Transverse colon (tissue), 4 donors: ENCODE measurements around the gene HHEX. TPM values are rescaled to one million over a fixed set of nuclear protein-coding genes. Genes with fewer than 3 reads are reported as not detected.

ENCODE experiments used
- DNase-seq: peaks from one replicate; pipeline ENCODE4 v3.0.0-alpha.2; 2019
- H3K27ac ChIP-seq, 4 donors: fragments of 200-600 bp; sonication (generic); 2 replicates each; pipeline ENCODE4 v1.5.1; 2016 to 2018; ENCODE audit warnings: inconsistent platforms in 4 of 4
- H3K27me3 ChIP-seq: fragments of 200-600 bp; sonication (generic); 2 replicates; pipeline ENCODE4 v1.5.1; 2017; ENCODE audit warnings: inconsistent platforms
- H3K36me3 ChIP-seq, 4 donors: fragments of 200-600 bp; sonication (generic); 2 replicates each; pipeline ENCODE4 v1.5.1; 2017 to 2019; ENCODE audit warnings: inconsistent platforms in 4 of 4
- H3K4me1 ChIP-seq, 4 donors: fragments of 200-600 bp; sonication (generic); 2 replicates each; pipeline ENCODE4 v1.5.1; 2017 to 2020; ENCODE audit warnings: inconsistent platforms in 4 of 4
- H3K4me3 ChIP-seq, 4 donors: fragments of 200-600 bp; sonication (generic); 1 replicate in 1 of 4; 2 replicates in 3 of 4; pipeline versions ENCODE4 v1.5.1 to v1.6.1; 2017 to 2019; ENCODE audit warnings: inconsistent platforms in 4 of 4
- H3K9me3 ChIP-seq, 2 donors: fragments of 200-600 bp; sonication (generic); 2 replicates each; pipeline ENCODE4 v1.5.1; 2017 to 2019; ENCODE audit warnings: inconsistent platforms in 2 of 2
- POLR2A ChIP-seq: fragments of 450-650 bp; IDR thresholded peaks from one replicate; pipeline ENCODE4 v1.6.1; 2016; ENCODE audit warnings: antibody characterized with exemption, mild to moderate bottlenecking, moderate library complexity
- POLR2AphosphoS5 ChIP-seq, 3 donors: sonication (generic); formaldehyde crosslinking; IDR thresholded peaks; one replicate each; pipeline ENCODE4 v1.6.1; 2016; ENCODE audit warnings: antibody characterized with exemption in 3 of 3
- WGBS, 2 donors: methylation state at CpG; one replicate each; pipeline ENCODE4 v1.1.5; 2018; ENCODE audit warnings: low coverage in 1 of 2; 5-methylcytosine and 5-hydroxymethylcytosine counted together
- in situ Hi-C, 4 donors: fragments of 200-750 bp; cut with MboI; loops; one replicate each; pipeline versions ENCODE4 v1.15.0 to v1.15.1; 2017; ENCODE audit warnings: low sequenced_read_pairs in 3 of 4, low pct_ligation_motif_present in 1 of 4, low pct_unique_long_range_greater_than_20kb in 1 of 4
- intact Hi-C: fragments of 100-400 bp; cut with DNase I; formaldehyde crosslinking; loops from one replicate; pipeline ENCODE4 v1.15.1; 2023; ENCODE audit warnings: low total_unique reads
- small RNA-seq, 4 donors: library from RNA; depleted of rRNA; stranded (forward); fragments of <200 nt; gene quantifications; one replicate each; pipeline ENCODE3, GENCODE V24; 2016
- total RNA-seq, 4 donors: library from RNA; depleted of rRNA; stranded (reverse); fragments of >200 nt; gene quantifications; one replicate each; pipeline ENCODE4 v1.1.0, GENCODE V29; 2016

HHEX gene
- total RNA-seq, 4 donors from 2014 or later: 0.80 to 7.9 (median 4.8) TPM

- Histone ChIP-seq H3K36me3 (no peaks in the 10 kb centered on the region), H3K9me3 (no peaks in the 10 kb centered on the region), H3K4me1 (no peaks in the 10 kb centered on the region), H3K4me3 (no peak overlapping the region), H3K27me3 (no peaks in the 10 kb centered on the region), H3K27ac (no peak overlapping the region)
- DNase-seq: peak; percentile 26
- in situ Hi-C loops: no loop called here
- TF ChIP-seq POLR2AphosphoS5 (IDR thresholded peaks at IDR 0.05) (no peak), POLR2A (no peak)
- intact Hi-C loops: no loop called here
- 74 to 88% methylated on average over 5 to 9 of the region's 9 CpGs for WGBS, 2 donors
These were observed 52.8 kb downstream of the HHEX start for GRCh38 chr10:92742331-92743228.

Small RNA genes within 50 kb of the gene (small RNA-seq; reads per million reads assigned to genes)
- 0 reads per million in 4 donors for gene RF00019
- gene RN7SL644P: 0 reads per million in 4 donors

Other genes with a start within 250 kb of the HHEX start
- gene IDE, start 115.9 kb upstream of the HHEX start, total RNA-seq: 10 to 100 TPM; 22.1 to 32.9 (median 24.4) TPM
- gene KIF11, start 96.8 kb upstream of the HHEX start, total RNA-seq: 1 to 10 TPM in 2 of 4 donors, under 1 TPM in 2; 0.37 to 2.4 (median 1.3) TPM
- 10 to 100 TPM in 3 of 4 donors, 1 to 10 TPM in 1; 1.9 to 13.1 (median 11.6) TPM for gene EXOC6, start 158.6 kb downstream of the HHEX start, total RNA-seq